Measurements from ENCODE around the gene CILP. TPM values are rescaled to one million over a fixed set of nuclear protein-coding genes. Genes with fewer than 3 reads are reported as not detected.
"Not testable (repeated sequence)": the region's sequence is repeated elsewhere in the genome, so short reads cannot be mapped to it uniquely, and the experiment has no call there.

Gene CILP
- total RNA-seq, 1 experiment from 2014 or later: 0.02 TPM

- no peak for DNase-seq (ENCODE audit: low read depth)
Observed at GRCh38 chr15:65196637-65197336, 14.5 kb downstream of the CILP start.

DNA sequence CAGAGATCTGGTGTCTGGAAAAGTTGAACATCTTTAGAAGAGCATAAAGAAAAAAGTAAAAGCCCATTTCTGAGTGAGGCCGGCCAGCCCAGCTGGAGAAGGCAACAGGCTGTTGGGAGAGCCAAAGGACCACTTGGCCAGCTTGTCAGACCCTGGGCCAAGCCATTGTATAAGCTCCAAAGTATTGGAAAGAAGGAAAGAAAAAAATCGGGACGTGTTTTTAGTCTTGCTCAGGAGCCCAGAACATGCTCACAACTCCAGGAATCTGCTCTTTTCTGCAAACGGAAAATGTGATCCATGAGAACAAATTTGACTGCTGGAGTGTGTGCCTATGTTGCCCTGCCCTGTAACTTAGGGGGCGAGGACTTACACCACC is 15.7 kb downstream of the CILP start:
- DNase-seq (ENCODE audit: low read depth): no peak

GRCh38 chr15:65194826-65195547 is 16.3 kb downstream of the CILP start:
- DNase-seq (ENCODE audit: low read depth): no peak

DNA sequence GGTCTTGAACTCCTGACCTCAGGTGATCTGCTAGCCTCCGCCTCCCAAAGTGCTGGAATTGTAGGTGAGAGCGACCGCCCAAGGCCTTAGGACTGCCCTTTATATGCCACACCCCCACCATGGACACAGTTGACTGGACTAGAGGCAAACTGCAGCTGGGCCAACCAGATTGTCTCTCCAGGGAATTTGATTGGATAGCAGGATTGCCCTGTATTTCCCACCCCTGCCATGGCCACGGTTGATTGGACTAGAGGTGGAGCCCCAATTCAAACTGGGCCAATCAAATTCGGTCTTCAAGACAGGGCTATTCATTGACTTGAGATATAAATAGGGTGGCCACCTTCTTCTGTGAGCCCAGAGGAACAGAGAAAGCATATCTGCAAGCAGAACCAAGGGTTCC is 19.3 kb downstream of the CILP start:
- peak; percentile 21 for DNase-seq (ENCODE audit: low read depth)

- DNase-seq (ENCODE audit: low read depth): peak; percentile 52
Observed at GRCh38 chr15:65189102-65189740, 22.1 kb downstream of the CILP start.

DNA sequence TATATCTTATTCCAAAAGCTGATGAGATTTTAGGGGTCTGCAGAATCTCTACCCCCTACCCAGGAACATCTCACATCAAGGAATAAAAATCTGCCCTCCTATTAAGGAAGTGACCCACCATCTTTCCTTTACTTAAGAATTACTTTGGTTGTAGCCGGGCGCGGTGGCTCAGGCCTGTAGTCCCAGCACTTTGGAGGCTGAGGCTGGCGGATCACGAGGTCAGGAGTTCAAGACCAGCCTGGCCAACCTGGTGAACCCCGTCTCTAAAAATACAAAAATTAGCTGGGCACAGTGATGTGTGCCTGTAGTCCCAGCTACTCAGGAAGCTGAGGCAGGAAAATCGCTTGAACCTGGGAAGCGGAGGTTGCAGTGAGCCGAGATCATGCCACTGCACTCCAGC is 22.8 kb downstream of the CILP start:
- not testable (repeated sequence) for DNase-seq (ENCODE audit: low read depth)

- DNase-seq (ENCODE audit: low read depth): peak; percentile 90
Observed at GRCh38 chr15:65184868-65185717, 26.2 kb downstream of the CILP start, which contains the start of gene CLPX. TSS of gene CLPX (minus strand) at chr15:65185342. CDS start at chr15:65185153, 189 bp downstream.

DNA sequence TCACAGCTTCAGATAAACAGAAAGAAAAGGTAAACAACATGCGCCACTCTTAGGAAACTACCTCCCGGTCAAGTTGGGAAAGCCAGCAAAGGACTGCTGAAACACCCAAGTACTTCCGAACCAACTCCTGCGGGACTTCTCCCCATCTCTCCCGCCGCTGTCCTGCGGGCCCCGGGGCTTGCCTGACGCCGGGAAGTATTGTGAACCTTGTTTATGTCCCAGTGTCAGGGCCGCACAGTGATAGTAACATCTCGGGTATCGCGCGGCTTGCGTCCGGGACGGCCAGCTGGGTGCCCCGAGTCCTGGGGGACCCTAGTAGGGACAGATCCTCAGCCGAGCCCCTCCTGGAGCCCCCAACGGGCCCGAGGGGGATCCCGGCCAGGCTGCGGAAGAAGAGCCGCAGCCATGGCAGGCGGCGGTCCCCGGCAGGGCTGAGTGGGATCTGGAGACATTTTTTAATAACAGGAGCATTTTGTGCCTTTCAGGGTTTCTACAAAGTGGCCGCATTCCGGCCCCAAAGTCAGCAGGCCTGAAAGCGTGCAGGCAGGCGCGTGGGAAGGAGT is 26.9 kb downstream of the CILP start:
- peak; percentile 72 for DNase-seq (ENCODE audit: low read depth)

DNA sequence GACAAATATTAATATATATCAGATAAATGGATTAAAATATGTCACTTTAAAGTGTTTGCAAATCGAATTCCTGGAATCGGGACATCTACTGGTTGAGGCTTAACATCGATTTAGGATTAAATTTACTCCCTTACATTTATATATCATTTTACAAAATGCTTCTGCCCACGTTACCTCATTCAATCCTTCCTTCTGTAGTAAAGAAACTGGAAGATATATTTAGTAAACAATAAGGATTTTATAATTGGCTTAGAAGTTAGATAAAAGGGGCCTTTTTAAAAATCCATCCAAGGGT is 27.5 kb downstream of the CILP start:
- no peak for DNase-seq (ENCODE audit: low read depth)

GRCh38 chr15:65182538-65182937 is 28.7 kb downstream of the CILP start:
- DNase-seq (ENCODE audit: low read depth): no peak

GRCh38 chr15:65181582-65182353 is 29.5 kb downstream of the CILP start:
- DNase-seq (ENCODE audit: low read depth): not testable (repeated sequence)

- no peak for DNase-seq (ENCODE audit: low read depth)
Observed at GRCh38 chr15:65180167-65180566, 31.1 kb downstream of the CILP start.

- peak; percentile 21 for DNase-seq (ENCODE audit: low read depth)
Observed at GRCh38 chr15:65177901-65178300, 33.4 kb downstream of the CILP start.

GRCh38 chr15:65176056-65176455 is 35.2 kb downstream of the CILP start:
- DNase-seq (ENCODE audit: low read depth): no peak

DNA sequence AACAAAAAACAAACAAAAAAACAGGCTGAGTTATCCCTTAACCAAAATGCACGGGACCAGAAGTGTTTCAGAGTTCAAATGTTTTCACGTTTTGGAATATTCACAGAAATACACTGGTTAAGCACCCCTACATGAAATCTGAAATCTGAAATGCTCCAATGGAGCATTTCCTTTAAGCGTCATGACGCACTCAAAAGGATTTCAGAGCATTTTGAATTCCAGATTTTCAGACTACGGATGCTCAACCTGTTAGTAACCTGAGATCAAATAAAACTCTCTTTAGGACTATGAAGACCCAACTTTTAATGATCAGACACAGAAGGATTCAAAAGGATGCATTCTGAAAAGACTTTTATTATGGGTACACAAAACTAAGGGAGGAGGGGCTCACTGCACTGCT is 35.8 kb downstream of the CILP start:
- no peak for DNase-seq (ENCODE audit: low read depth)

DNA sequence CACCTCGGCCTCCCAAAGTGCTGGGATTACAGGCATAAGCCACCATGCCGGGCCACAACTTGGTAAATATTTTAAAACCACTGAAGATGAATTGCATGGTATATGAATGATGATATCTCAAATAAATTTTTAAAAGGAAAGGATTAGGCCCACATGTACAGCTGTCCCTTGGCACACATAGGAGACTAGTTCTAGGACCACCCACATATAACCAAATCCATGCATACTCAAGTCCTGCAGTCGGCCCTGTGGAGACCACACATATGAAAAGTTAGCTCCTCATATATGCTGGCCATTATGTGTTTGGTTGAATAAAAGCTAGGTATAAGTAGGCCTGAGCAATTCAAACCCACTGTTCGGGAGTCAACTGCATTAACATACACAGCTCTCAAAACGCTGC is 36.8 kb downstream of the CILP start:
- no peak for DNase-seq (ENCODE audit: low read depth)

- DNase-seq (ENCODE audit: low read depth): no peak
Observed at GRCh38 chr15:65172531-65172930, 38.7 kb downstream of the CILP start.

DNA sequence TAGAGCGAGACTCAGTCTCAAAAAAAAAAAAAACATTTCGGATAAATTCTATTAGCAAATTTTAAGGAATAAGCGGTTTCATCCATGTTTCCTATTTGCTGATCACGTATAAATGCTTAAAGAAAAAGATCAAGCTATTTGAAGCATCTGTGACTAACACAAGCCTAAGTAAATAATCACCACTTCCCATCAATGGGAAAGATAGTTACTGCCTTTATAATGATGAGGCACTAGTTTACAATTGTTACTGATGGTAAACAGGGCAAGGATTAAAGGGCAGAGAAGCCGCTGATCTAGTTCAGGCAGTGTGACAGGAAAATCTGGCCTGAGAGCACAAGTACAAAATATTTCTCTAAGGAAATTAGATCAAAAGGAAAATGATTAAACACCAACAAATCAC is 39.8 kb downstream of the CILP start:
- no peak for DNase-seq (ENCODE audit: low read depth)

DNA sequence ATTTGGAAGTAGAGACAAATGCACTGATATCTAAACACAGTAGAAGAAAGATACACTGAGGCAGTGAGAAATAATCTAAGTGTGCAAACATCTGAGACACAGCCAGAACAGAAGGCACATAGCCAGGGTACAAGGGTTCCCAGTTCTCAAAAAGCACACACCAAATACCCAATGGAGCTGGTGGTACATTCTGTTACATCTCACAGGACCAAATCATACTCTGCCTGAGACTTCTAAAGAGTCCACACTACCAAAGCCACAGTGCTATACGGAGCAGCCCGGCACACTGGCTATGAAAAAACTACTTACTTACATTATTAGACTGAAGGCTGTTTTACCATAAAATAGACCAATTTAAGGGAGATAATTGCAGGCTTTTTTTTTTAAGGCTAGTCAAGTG is 45.4 kb downstream of the CILP start:
- no peak for DNase-seq (ENCODE audit: low read depth)

GRCh38 chr15:65164139-65164538 is 47.1 kb downstream of the CILP start:
- no peak for DNase-seq (ENCODE audit: low read depth)

- DNase-seq (ENCODE audit: low read depth): no peak
Observed at GRCh38 chr15:65163041-65163440, 48.2 kb downstream of the CILP start.
